ENCODE results near the gene HDHD5.

DNA sequence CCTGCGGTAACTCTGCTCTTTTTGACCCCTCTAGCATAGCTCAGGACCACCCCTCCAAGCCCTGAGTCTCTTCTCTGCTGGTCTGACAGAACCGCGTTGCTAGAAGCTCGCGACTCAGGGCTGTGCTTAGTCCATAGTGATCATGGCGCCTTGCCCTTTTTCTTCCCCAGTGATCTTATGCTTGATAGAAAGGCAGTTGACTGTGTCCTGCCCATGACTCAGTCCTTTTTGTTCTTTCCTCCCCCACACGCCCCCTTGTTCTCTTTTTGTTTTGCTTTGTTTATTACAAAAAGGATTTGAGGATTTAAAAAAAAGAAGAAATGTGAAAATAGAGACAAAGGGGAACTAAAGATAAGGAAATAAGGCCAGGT lies 56.8 kb downstream of the HDHD5 start:
- TF ChIP-seq CTCF (IDR thresholded peaks at IDR 0.05; ENCODE audit: insufficient read depth, low read depth, low read length): no peak
- TF ChIP-seq EZH2 (IDR thresholded peaks at IDR 0.05; ENCODE audit: insufficient read depth, low read length): no peak
